Measurements from ENCODE around the gene NRDC. TPM values are rescaled to one million over a fixed set of nuclear protein-coding genes. Genes with fewer than 3 reads are reported as not detected.

NRDC gene
- polyA plus RNA-seq, 1 experiment = 69.2 TPM

DNA sequence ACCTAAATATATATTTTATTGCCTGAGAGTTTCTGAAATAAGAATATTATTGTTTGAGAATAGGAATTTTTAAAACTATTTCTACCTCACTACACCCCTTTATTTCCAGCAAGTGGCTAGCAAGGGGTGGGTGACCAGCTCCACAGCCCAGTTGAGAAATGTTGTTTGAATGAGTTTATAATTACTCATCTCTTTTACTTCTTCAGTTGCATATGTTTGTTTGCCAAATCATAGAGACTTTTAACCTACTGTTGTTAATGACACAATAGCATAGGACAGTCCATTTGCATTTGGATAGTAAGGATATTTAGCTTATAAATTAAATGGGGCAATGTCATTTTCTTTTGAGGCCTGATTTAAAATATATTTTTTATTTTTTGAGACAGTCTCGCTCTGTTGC is 127.8 kb downstream of the NRDC start:
- Histone ChIP-seq H3K27me3 (ENCODE audit: control insufficient read depth, insufficient read depth, low read length) (no peaks in the 10 kb centered on the region), H3K4me3 (ENCODE audit: low read depth, low read length) (no peak overlapping the region), H3K36me3 (ENCODE audit: control insufficient read depth, insufficient read depth, low read length) (peaks cover 3% of the 10 kb centered on the region; the same call in 1 of the 2 replicates)
- TF ChIP-seq, protein P1, sequence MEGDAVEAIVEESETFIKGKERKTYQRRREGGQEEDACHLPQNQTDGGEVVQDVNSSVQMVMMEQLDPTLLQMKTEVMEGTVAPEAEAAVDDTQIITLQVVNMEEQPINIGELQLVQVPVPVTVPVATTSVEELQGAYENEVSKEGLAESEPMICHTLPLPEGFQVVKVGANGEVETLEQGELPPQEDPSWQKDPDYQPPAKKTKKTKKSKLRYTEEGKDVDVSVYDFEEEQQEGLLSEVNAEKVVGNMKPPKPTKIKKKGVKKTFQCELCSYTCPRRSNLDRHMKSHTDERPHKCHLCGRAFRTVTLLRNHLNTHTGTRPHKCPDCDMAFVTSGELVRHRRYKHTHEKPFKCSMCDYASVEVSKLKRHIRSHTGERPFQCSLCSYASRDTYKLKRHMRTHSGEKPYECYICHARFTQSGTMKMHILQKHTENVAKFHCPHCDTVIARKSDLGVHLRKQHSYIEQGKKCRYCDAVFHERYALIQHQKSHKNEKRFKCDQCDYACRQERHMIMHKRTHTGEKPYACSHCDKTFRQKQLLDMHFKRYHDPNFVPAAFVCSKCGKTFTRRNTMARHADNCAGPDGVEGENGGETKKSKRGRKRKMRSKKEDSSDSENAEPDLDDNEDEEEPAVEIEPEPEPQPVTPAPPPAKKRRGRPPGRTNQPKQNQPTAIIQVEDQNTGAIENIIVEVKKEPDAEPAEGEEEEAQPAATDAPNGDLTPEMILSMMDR (IDR thresholded peaks at IDR 0.05; ENCODE audit: insufficient read depth, low read depth, low read length) = no peak
- CTCF ChIA-PET = interaction anchor here (1.5 to 1.8 kb wide), 3 partner anchors 11 to 18 kb away, joined by 3 to 5 read pairs (median 4); no protein-coding TSS in a partner anchor
- DNase-seq (ENCODE audit: low read depth) = no peak
- POLR2A ChIA-PET = no interaction called here

DNA sequence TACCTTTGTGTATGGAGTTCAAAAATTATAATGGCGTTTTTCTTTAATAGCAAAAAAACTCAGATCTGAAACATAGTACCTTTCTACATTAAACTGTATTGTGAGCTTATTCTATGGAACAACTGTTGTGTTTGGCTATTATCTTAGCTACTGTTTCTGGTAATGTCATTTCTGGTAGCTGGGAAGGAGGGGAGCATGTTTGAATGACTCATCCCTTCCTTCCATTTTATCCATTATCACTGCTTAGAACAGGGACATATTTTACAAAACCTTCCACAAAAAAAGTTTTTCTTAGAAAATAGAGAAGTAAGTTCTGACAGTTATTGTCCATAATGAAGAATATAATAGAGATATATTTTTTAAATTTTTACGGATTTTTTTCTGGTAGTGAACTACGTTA is 128.3 kb downstream of the NRDC start:
- Histone ChIP-seq H3K27me3 (ENCODE audit: control insufficient read depth, insufficient read depth, low read length) (no peaks in the 10 kb centered on the region), H3K4me3 (ENCODE audit: low read depth, low read length) (no peak overlapping the region), H3K36me3 (ENCODE audit: control insufficient read depth, insufficient read depth, low read length) (peaks cover 3% of the 10 kb centered on the region; the same call in 1 of the 2 replicates)
- TF ChIP-seq, protein P1 (IDR thresholded peaks at IDR 0.05; ENCODE audit: insufficient read depth, low read depth, low read length) = no peak
- ChIA-PET POLR2A (no interaction called here), CTCF (interaction anchor here (1.5 to 1.8 kb wide), 2 partner anchors 11 to 12 kb away, joined by 3 to 5 read pairs; no protein-coding TSS in a partner anchor)
- no peak for DNase-seq (ENCODE audit: low read depth)

DNA sequence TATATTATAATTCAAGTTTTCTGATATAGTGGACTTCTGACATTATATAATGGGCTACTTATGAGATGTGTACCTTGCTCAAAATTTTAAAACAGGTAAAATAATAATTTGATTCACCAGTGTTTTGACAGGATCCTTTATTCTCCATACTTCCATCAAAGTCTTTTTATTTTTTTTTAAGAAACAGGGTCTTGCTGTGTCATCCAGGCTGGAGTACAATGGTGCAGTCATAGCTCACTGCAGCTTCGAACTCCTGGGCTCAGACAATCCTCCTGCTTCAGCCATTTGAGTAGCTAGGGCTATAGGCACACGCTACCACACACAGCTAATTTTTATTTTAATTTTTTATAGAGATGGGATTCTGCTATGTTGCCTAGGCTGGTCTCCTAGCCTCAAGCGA is 129.4 kb downstream of the NRDC start:
- DNase-seq (ENCODE audit: low read depth) = no peak
- Histone ChIP-seq H3K27me3 (ENCODE audit: control insufficient read depth, insufficient read depth, low read length) (no peaks in the 10 kb centered on the region), H3K36me3 (ENCODE audit: control insufficient read depth, insufficient read depth, low read length) (peaks cover 2% of the 10 kb centered on the region; the same call in 1 of the 2 replicates), H3K4me3 (ENCODE audit: low read depth, low read length) (no peak overlapping the region)
- TF ChIP-seq, protein P1 (IDR thresholded peaks at IDR 0.05; ENCODE audit: insufficient read depth, low read depth, low read length) = no peak
- CTCF ChIA-PET = no interaction called here
- POLR2A ChIA-PET = no interaction called here

DNA sequence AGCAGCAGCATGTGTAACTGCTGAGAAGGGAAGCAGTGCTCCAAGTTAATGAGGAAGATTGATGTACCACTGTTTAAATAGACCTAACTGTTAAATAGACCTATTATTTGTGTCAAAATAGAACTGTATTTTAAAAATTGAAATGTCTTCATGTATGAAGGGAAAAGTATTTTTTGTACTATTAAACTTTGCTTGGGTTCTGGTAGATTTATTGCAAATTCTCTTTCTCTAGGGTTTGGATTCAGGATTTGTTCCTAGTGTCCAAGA is 133.3 kb downstream of the NRDC start:
- Histone ChIP-seq H3K4me3 (ENCODE audit: low read depth, low read length) (no peak overlapping the region), H3K27me3 (ENCODE audit: control insufficient read depth, insufficient read depth, low read length) (no peaks in the 10 kb centered on the region), H3K36me3 (ENCODE audit: control insufficient read depth, insufficient read depth, low read length) (no peaks in the 10 kb centered on the region)
- ChIA-PET POLR2A (no interaction called here), CTCF (no interaction called here)
- no peak for DNase-seq (ENCODE audit: low read depth)
- TF ChIP-seq, protein P1 (IDR thresholded peaks at IDR 0.05; ENCODE audit: insufficient read depth, low read depth, low read length) = no peak

GRCh38 chr1:51744506-51745303 is 133.8 kb downstream of the NRDC start:
- ChIA-PET CTCF (no interaction called here), POLR2A (no interaction called here)
- Histone ChIP-seq H3K36me3 (ENCODE audit: control insufficient read depth, insufficient read depth, low read length) (no peaks in the 10 kb centered on the region), H3K27me3 (ENCODE audit: control insufficient read depth, insufficient read depth, low read length) (no peaks in the 10 kb centered on the region), H3K4me3 (ENCODE audit: low read depth, low read length) (no peak overlapping the region)
- DNase-seq (ENCODE audit: low read depth) = no peak
- TF ChIP-seq, protein P1 (IDR thresholded peaks at IDR 0.05; ENCODE audit: insufficient read depth, low read depth, low read length) = no peak
